HL-60 (cell line): ENCODE data around the gene PRDM15.

Experiments used
- DNase-seq, 2 experiments: peaks; one replicate each; pipeline ENCODE4 v3.0.0-alpha.2; 2010 to 2020; ENCODE audit warnings: low read depth in 1 of 2, low spot score in 1 of 2
- H3K27ac ChIP-seq: fragments of 250-450 bp; sonication (Bioruptor Pico); replicated peaks from 2 replicates; pipeline ENCODE4 v1.5.1; 2020; ENCODE audit warnings: mild to moderate bottlenecking, moderate library complexity
- H3K27me3 ChIP-seq: fragments of 250-450 bp; sonication (Bioruptor Pico); 2 replicates; pipeline ENCODE4 v1.5.1; 2021; ENCODE audit warnings: mild to moderate bottlenecking, moderate library complexity; ENCODE audit not compliant: insufficient read depth, poor library complexity, severe bottlenecking
- H3K4me3 ChIP-seq: replicated peaks from 2 replicates; pipeline ENCODE4 v1.5.1; 2011; ENCODE audit warnings: mild to moderate bottlenecking, control low read depth, low read length; ENCODE audit not compliant: insufficient read depth
- GABPA ChIP-seq: IDR thresholded peaks from 2 replicates; pipeline ENCODE4 v1.6.1; 2012; ENCODE audit warnings: low read depth
- POLR2AphosphoS5 ChIP-seq: IDR thresholded peaks from 2 replicates; pipeline ENCODE4 v1.6.1; 2012; ENCODE audit warnings: low read depth
- SPI1 ChIP-seq: IDR thresholded peaks from 2 replicates; pipeline ENCODE4 v1.6.1; 2012; ENCODE audit warnings: low read depth, mild to moderate bottlenecking, borderline replicate concordance
- TF ChIP-seq, protein P1 (sequence below): IDR thresholded peaks from 2 replicates; pipeline ENCODE4 v1.6.1; 2012; ENCODE audit warnings: low read depth; ENCODE audit not compliant: insufficient replicate concordance
- TF ChIP-seq, protein P2 (sequence below): IDR thresholded peaks from one replicate; pipeline ENCODE4 v1.5.1; 2011; ENCODE audit warnings: low read length, control low read depth, inconsistent platforms; ENCODE audit not compliant: insufficient read depth

The PRDM15 gene

DNA sequence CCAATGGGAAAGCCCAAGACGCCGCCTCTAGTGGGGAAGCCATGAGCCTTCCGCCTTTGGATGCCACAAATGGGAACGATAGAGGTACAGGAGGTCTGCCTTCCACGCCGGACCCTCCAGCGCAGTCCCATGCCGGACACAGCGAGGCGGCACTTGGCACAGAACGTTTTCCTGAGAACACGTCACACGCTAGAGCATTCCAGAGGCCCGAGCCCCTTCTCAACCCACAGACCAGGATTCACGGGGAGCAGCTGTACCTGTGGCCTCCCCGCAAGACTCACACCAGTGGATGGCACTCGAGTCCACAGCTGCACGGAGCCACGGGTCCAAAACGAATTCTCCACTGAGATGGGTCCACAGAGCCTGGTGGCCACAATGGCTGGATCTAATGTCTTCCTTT lies 80.8 kb downstream of the PRDM15 start:
- no peak for DNase-seq
- no peak overlapping the region for H3K4me3 ChIP-seq
- H3K27me3 ChIP-seq = no peaks in the 10 kb centered on the region
- no peak for TF ChIP-seq SPI1
- no peak for TF ChIP-seq GABPA
- TF ChIP-seq POLR2AphosphoS5 = no peak
- TF ChIP-seq, protein P1, sequence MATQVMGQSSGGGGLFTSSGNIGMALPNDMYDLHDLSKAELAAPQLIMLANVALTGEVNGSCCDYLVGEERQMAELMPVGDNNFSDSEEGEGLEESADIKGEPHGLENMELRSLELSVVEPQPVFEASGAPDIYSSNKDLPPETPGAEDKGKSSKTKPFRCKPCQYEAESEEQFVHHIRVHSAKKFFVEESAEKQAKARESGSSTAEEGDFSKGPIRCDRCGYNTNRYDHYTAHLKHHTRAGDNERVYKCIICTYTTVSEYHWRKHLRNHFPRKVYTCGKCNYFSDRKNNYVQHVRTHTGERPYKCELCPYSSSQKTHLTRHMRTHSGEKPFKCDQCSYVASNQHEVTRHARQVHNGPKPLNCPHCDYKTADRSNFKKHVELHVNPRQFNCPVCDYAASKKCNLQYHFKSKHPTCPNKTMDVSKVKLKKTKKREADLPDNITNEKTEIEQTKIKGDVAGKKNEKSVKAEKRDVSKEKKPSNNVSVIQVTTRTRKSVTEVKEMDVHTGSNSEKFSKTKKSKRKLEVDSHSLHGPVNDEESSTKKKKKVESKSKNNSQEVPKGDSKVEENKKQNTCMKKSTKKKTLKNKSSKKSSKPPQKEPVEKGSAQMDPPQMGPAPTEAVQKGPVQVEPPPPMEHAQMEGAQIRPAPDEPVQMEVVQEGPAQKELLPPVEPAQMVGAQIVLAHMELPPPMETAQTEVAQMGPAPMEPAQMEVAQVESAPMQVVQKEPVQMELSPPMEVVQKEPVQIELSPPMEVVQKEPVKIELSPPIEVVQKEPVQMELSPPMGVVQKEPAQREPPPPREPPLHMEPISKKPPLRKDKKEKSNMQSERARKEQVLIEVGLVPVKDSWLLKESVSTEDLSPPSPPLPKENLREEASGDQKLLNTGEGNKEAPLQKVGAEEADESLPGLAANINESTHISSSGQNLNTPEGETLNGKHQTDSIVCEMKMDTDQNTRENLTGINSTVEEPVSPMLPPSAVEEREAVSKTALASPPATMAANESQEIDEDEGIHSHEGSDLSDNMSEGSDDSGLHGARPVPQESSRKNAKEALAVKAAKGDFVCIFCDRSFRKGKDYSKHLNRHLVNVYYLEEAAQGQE = no peak
- TF ChIP-seq, protein P2, sequence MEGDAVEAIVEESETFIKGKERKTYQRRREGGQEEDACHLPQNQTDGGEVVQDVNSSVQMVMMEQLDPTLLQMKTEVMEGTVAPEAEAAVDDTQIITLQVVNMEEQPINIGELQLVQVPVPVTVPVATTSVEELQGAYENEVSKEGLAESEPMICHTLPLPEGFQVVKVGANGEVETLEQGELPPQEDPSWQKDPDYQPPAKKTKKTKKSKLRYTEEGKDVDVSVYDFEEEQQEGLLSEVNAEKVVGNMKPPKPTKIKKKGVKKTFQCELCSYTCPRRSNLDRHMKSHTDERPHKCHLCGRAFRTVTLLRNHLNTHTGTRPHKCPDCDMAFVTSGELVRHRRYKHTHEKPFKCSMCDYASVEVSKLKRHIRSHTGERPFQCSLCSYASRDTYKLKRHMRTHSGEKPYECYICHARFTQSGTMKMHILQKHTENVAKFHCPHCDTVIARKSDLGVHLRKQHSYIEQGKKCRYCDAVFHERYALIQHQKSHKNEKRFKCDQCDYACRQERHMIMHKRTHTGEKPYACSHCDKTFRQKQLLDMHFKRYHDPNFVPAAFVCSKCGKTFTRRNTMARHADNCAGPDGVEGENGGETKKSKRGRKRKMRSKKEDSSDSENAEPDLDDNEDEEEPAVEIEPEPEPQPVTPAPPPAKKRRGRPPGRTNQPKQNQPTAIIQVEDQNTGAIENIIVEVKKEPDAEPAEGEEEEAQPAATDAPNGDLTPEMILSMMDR = no peak
- H3K27ac ChIP-seq = no peak overlapping the region

DNA sequence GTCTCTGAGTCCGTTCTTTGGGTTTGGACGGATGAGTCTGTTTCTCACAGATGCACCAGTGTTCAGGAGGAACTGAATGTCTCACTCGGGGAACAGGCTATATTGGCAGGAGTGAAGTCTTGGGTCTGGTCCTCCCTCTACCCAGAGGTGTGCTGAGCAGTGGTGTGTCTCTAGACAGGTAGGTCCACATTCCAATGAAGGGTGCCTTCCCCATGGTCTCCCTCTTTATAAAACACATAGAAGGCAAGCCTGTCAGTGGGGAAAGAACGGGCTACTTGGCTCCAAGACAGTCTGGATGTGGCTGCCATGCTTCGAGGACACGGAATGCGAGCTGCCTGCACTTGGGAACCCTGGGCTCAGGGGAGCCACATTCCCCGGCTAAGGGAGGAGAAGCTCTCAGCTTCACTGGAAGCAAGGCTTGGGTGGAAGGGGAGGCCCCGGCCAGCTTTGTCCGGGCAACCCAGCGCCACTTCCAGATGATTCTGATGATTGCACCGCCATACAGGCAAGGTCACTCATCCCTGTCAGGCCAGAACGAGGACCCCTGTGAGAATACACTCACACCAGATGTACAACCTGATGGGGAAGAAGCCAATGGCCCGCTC lies 82.6 kb downstream of the PRDM15 start:
- H3K27ac ChIP-seq = no peak overlapping the region

DNA sequence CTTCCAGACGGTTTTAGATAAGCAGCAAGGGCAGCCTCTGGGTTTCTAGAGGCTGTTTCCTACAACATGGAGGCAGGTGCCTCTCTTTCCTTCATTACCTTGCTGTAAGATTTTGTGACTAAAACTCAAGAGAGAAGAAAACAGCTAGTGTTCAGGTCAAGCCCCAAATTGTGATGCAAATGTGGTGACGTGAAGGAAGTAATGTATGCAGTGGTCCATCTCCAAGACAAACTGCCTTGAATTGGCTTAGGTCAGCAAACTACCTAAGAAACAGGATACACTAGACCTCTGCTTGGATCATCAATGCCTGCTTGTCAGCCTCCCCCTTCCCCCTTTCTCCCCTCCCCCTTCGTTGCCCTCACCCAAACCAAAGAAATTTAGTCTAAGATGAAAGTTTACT lies 83.4 kb downstream of the PRDM15 start:
- TF ChIP-seq, protein P1 = no peak
- TF ChIP-seq GABPA = no peak
- no peak for TF ChIP-seq POLR2AphosphoS5
- TF ChIP-seq, protein P2 = no peak
- no peak for TF ChIP-seq SPI1
- H3K27me3 ChIP-seq = no peaks in the 10 kb centered on the region
- no peak overlapping the region for H3K27ac ChIP-seq
- no peak for DNase-seq
- no peak overlapping the region for H3K4me3 ChIP-seq

More for the DNA sequence above, 82.6 kb downstream of the PRDM15 start:
- no peaks in the 10 kb centered on the region for H3K27me3 ChIP-seq
- DNase-seq = no peak
- TF ChIP-seq GABPA (no peak), SPI1 (no peak)
- H3K4me3 ChIP-seq = no peak overlapping the region

DNA sequence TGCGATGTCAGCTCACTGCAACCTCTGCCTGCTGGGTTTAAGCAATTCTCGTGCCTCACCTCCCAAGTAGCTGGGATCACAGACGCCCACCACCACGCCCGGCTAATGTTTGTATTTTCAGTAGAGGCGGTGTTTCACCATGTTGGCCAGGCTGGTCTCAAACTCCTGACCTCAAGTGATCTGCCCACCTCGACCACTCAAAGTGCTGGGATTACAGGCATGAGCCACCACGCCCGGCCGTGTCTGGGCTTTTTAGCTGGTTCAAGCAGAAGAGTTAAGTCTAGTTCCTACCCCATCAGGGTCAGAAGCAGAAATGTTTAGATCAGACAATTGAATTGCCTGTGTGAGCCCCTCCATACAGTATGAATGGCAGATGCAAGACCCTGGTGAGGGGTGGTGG lies 84.5 kb downstream of the PRDM15 start:
- TF ChIP-seq, protein P2 = no peak
- TF ChIP-seq POLR2AphosphoS5 = no peak
- TF ChIP-seq GABPA = no peak
- Histone ChIP-seq H3K4me3 (no peak overlapping the region), H3K27ac (no peak overlapping the region)

More for the DNA sequence above, 84.5 kb downstream of the PRDM15 start:
- H3K27me3 ChIP-seq = no peaks in the 10 kb centered on the region
- DNase-seq = no peak
